GM21723 (cell line): ENCODE data around the gene MCUR1.
"Not testable (repeated sequence)": the region's sequence is repeated elsewhere in the genome, so short reads cannot be mapped to it uniquely, and the experiment has no call there.

Source experiments
- ATAC-seq: cut with Tn5 transposase; IDR thresholded peaks from one replicate; pipeline ENCODE4 v1.9.1; 2021; ENCODE audit warnings: mild to moderate bottlenecking, moderate library complexity; ENCODE audit not compliant: unreplicated experiment

MCUR1 gene

DNA sequence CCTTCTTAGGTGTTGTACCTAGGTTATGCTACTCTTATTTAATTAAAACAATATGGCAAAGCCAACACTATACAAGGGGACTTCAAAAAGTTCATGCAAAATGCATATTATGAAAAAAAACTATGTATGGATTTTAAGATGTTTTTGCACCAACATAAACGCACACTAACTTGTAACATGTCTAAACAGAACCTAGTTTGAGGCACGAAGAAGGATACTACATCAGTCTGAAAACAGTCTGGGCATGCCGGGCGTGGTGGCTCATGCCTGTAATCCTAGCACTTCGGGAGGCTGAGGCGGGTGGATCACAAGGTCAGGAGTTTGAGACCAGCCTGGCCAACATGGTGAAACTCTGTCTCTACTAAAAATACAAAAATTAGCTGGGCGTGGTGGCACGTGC lies 34.2 kb downstream of the MCUR1 start:
- not testable (repeated sequence) for ATAC-seq

DNA sequence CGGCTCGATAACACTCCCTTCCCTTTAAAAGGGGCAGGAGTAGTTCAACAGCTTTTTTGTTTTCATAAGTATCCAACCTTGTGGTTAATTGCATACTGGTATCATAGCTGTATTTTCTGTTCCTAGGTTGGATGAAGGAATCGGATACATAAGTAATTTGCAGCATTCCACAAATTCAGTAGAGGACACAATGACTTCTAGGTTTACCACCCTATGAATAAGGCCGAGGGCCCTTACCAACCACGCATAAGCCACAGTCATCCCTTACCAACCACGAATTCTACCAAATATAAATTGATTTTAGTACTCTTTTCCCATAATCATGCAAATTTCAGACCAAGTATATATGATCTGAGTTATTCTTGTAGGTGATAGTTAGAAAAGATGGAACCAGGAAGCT lies 36.3 kb downstream of the MCUR1 start:
- no peak for ATAC-seq

DNA sequence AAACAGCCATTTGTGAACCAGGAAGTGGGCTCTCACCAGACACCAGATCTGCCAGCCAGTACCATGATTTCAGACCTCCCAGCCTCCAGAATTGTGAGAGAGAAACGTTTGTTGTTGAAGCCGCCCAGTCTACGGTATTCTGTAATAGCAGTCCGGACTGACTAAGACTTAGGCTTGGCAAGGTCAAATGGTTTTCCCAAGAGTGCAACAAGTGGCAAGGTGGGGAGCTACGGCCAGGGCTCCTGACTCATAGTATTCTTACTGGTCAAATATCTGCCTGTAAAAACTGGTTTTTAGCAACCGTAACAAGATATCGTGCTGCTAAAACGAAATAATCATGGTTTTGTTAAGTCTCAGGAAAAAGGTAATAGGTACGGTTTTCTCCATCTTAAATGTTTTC lies 37.8 kb downstream of the MCUR1 start:
- no peak for ATAC-seq

DNA sequence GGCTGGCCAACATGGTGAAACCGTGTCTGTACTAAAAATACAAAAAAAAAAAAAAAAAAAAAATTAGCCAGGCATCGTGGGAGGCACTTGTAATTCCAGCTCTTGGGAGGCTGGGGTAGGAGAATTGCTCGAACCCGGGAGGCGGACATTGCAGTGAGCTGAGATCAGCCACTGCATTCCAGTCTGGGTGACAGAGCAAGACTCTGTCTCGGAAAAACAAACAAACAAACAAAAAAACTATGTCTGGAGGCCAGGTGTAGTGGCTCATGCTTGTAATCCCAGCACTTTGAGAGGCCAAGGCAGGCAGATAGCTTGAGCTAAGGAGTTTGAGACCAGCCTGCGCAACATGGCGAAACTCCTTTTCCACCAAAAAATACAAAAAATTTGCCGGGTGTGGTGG lies 38.9 kb downstream of the MCUR1 start:
- not testable (repeated sequence) for ATAC-seq

DNA sequence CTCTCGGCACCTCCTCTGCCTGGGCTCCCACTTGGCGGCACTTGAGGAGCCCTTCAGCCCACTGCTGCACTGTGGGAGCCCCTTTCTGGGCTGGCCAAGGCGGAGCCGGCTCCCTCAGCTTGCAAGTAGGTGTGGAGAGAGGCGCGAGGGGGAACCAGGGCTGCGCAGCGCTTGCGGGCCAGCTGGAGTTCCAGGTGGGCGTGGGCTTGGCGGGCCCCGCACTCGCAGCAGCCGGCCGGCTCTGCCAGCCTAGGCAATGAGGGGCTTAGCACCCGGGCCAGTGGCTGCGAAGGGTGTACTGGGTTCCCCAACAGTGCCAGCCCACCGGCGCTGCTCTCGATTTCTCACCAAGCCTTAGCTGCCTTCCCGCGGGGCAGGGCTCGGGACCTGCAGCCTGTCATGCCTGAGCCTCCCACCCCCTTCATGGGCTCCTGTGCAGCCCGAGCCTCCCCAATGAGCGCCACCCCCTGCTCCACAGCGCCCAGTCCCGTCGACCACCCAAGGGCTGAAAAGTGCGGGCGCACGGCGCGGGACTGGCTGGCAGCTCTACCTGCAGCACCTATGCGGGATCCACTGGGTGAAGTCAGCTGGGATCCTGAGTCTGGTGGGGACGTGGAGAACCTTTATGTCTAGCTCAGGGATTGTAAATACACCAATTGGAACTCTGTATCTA lies 41.9 kb downstream of the MCUR1 start:
- ATAC-seq = not testable (repeated sequence)

DNA sequence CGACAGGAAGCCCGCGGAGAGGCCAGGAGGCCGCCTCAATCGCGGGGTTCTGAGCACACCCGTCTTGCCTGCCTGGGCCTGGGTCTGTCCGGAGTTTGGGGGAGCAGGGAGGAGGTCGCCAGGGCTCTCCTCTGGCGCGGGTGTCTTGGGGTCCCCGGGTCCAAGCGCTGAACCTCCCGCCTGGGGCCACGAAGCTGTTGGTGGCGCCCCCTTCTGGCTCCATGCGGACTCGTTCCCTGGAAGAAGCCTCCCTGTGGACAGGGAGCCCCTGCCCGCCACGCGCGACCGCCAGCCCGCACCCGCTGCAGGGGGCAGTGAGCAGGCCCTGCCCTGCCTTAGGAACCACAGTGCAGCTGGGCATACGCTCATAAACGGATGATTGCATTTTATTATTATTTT lies 44.7 kb downstream of the MCUR1 start:
- ATAC-seq = no peak

DNA sequence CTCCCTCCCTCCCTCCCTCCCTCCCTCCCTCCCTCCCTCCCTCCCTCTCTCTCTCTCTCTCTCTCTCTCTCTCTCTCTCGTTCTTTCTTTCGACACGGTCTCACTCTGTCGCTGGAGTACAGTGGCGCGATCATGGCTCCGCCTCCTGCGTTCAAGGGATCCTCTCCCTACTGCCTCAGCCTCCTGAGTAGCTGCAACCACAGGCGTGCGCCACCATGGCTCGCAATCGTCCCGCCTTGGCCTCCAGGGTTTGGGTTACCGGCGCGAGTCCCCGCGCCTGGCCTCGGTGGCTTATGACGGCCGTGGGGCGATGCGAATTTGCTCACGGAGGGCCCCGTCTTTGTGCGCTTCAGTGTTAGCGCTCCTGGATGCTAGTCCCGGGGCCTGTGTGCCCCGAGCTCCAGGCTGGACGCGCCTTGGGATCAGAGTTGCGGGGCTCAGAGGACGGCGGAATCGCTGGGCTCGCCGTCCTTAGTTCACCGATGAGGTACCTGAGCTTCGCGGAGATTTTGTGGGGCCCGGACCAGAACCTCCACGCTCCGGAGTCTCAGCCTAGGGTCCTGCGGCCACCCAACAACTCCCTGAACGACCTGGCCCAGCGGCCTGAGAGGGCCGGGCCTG lies 45.2 kb downstream of the MCUR1 start:
- no peak for ATAC-seq

DNA sequence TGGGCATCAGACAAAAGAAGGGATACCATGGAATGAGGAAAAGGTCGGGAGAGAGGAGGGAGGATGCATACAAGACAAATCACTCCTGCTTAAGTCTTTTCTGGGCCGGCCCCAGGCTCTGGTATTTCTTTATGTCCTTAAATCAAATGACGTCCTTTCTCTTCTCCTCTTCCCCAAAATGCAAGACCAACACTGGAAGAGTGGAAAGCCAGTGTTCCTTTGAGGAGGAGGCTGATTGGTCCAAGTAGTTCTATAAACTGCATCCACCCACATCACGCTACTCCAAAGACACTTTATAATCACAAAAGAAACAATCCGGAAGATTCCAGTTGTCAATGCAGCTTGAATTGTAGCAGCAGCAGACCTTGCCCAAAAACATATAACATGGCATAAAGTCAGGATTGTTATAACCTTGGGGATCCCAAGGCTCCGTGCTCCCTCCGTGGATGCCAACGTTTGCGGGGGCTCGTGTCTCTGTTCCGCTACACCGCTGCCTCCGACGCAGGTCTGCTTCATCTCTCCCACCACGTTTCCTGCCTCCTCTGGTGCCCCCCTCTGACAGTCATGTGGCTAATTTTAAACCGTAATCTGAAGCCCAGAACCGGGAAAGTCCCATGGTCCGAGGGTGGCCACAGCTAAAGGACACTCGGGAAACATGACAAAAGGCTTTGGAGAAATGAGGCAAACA lies 47.1 kb downstream of the MCUR1 start:
- no peak for ATAC-seq

DNA sequence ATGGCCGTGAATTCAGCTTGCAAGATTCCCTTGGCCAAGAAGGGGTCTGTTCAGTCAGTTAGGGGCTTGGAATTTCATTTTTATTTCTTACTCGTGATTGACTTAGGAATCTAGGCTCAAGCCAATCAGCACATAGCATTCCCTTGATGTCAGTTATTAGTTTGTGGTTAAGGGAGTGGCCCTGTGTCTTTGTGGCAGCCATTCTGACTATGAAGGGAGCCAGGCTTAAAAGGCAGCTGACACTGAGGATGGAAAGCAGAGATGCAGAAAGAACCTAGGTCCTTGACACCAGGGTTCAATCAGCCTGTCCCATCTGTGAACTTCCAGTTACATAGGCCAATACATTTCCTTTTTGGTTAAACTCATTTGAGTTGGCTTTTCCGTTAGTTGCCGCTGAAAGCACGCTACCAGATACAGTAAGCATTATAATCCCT lies 48.1 kb downstream of the MCUR1 start:
- no peak for ATAC-seq

DNA sequence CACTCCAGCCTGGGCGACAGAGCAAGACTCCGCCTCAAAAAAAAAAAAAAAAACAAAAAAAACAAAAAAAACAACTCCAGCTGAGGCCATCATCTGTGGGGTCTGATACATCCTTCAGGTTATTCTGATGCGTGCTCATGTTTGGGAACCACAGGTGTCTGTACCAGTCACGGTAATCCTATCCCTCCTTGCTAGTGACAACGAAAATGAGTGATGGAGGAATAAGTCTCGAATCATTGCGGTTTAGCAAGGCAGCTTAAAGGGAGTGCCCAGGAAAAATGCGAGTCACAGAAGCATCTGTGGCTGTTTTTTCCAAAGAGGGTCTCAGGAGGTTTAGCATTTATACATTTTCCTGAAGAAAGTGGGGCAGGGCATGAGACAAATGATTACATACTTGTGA lies 48.8 kb downstream of the MCUR1 start:
- ATAC-seq = no peak

DNA sequence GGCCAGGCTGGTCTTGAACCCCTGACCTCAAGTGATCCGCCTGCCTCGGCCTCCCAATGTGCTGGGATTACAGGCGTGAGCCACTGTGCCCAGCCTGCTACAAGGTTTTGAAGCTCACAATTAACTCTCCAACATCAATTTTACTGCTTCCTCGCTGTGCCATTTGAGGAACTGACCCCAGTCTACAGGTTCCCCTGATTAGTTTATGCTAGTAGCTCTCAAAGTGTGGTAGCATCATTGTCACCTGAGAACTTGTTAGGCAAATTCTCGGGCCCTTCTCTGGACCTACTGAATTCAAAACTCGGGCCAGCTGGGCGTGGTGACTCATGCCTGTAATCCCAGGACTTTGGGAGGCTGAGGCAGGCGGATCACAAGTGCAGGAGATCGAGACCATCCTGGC lies 49.4 kb downstream of the MCUR1 start:
- ATAC-seq = no peak

DNA sequence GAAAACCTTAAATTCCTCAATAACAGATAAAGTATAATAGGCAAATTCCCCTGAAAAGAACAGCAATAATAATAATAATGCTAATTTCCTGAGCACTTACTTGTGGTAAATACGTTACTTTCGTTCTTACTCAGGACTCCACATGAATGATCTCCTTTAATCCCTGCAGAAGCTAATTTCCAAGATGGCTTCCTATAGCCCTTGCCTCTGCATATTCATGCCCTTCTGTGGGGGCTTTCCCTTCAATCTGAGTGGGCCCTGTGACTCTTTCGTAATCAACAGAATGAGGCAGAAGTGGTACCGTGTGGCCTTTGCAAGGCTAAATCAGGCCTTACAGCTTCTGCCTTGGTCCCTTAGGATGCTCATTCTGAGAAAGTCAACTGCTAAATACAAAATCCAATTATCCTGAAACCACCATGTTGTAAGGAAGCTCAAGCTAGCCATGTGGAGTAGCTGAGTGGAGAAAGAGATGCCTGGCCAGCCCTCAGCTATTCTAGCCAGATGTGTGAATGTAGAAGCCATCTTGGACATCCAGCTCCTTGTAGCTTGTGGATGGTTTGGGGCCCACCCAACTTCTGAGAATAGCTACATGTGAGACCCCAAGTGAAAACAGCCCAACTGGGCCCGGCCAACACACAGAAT lies 50.5 kb downstream of the MCUR1 start:
- peak; percentile 48 for ATAC-seq

DNA sequence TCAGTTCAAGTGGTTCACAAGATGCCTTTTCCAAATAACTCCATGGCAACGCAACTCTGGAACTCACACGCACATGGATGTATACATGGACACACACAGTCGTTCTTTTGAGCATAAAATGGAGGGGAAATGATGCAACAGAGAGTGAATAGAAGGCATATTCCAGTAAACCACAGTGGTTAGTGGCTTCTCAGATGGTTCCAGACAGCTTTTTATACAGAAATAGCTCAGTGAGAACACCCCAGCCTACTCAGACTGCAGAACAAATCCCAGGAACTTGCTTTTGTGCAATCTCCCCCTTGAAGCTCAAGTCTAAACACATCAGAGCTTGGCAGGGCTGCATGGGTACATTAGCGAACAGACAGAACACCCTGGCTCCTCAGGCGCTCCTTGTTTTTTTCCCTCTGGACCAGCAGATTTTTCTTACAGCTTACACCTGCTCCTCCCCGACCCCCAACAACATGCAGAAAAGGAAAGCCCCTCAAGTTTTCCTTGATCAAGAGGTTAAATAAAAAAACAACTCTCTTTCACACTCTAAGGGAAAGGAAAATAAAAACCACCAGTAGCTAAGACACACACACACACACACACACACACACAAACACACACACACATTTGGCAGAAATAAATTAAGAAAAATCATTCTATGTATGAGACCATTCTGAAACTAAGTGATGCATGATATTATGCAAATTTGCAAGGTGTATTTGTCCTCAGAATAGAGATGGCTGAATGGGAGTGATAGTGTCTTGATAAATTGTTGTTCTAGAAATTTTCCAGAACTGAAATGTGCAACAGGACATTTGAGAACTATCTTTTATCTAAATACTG lies 51.5 kb downstream of the MCUR1 start:
- no peak for ATAC-seq

DNA sequence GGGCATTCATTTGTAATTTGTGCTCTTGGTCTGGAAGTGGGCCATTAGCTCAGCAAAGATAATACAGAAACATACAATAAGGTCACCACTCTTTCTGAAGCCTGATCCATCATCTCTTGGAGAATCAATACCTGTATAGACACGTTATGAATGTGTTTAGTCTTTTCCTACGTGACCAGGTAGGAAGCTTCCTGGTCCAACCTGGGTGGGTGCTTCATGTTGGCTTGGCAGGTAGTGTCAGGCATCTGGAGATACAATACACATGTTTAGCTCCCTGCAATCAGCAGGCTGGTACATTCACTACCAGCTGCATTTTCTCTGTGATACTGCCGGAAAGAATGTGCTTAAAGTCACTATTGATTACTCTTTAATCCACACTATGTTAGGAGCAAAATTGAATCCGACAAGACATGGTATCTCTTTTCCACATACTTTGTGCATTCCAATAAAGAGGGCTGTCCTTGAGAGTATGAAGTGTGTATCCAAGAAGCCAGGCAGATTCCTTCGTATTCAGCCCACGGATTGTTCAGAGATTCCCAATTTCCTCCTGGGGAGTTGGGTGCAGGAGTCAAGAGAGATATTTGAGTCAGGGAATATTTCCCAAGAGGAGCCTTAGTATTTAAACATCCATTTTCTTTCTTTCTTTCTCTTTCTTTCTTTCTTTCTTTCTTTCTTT lies 52.9 kb downstream of the MCUR1 start:
- no peak for ATAC-seq

DNA sequence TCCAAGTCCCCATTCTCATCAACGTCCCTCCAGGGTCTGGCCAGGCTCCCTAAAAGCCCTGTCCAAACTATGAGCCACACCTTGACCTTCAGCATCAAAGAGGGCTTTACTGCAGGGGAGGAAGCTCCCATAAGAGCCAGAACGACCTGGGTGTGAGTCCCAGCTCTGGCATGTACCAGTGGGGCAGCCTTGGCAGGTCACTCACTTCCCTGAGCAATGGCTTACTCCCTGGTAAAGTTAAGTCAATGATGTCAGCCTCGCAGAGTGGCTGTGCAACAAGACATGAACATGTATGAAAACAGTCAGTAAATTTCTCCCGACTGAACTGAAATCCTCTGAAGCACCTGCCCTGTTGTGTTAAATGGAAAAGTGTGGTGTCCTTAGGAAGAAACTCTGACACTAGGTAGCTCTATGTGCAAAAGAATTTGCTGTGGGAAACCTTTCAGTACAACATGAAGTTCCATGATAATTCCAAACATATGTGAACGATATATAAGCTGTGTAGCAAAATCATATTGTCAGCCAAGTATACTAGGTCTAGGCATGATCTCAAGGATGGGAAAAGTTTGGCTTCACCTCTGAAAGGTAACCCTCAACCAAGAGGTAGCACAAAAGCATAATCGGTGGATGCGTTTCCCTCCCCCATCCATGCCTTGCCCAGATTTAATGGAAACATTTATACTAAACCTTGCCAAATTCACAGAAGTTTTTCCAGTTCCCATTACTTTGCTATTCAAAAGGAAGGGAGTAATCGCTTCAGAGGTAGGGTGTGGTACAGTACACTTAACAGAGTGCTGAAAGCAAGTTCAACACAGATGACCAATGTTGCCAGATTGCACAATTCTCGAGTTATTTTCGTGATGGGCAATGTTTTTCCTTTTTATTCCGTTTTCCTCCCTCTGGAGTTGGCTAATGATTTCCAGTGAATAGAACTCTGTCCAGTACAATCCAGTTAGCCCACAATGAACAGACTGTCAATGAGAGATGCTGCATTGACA lies 53.8 kb downstream of the MCUR1 start:
- no peak for ATAC-seq

DNA sequence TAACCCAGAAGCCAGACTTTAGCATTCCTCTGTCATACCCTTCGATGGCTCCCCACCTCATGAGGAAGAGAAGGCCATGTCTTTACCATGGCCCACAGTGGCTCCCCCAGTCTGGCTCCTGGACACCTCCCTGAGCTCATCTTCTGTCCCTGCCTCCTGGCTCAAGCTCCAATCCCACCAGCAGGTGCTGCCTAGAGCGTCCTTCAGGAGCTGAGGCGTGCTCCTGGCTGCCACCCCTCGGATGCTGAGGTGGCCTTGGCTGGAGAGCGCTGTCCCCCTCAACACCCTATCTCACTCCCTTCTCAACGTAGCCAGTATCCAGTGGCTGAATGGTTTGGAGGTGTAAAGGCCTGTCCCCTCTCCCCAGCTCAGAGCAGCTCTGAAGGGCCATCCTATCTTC lies 55.3 kb downstream of the MCUR1 start:
- ATAC-seq = no peak

DNA sequence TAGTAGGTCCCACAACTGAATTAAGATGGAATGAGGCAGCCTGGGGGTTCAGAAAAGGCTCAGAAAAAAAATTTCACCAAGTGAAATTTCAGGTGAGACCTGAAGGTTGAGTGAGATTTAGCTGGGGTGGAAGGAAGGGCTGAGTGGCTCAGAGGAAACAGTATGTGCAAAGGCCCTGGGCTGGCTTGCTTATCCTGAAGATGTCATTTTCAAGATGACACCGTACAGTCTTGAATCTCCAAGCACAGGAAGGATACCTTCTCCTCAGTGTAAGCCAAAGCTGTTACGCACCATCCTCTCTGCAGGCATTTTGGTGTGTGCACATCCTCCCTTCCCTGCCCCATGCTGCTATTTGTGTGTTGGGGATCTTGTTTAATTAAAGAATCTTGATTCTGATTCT lies 59.7 kb downstream of the MCUR1 start:
- ATAC-seq = no peak

DNA sequence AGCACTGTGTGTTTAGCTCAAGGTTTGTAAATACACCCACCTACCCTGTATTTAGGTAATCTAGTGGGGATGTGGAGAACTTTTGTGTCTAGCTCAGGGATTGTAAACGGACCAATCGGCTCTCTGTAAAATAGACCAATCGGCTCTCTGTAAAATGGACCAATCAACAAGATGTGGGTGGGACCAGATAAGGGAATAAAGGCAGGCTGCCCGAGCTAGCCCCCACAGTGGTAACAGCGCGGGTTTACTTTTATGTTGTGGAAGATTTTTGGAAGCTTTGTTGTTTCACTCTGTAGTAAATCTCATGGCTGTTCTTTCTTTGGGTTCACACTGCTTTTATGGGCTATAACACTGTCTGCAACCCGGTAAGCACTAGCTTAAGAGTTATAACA lies 70.6 kb downstream of the MCUR1 start:
- no peak for ATAC-seq
